GM10266 (cell line): ENCODE data around the gene DDX1.

Experiments used
- DNase-seq: peaks from one replicate; pipeline ENCODE4 v3.0.0; 2012; ENCODE audit errors: extremely low spot score
- TF ChIP-seq, protein P1 (sequence below): IDR thresholded peaks from 2 replicates; pipeline ENCODE4 v1.5.1; 2012; ENCODE audit warnings: mild to moderate bottlenecking, low read depth; ENCODE audit not compliant: control insufficient read depth, insufficient read depth; ENCODE audit errors: missing control alignments

Gene DDX1

DNA sequence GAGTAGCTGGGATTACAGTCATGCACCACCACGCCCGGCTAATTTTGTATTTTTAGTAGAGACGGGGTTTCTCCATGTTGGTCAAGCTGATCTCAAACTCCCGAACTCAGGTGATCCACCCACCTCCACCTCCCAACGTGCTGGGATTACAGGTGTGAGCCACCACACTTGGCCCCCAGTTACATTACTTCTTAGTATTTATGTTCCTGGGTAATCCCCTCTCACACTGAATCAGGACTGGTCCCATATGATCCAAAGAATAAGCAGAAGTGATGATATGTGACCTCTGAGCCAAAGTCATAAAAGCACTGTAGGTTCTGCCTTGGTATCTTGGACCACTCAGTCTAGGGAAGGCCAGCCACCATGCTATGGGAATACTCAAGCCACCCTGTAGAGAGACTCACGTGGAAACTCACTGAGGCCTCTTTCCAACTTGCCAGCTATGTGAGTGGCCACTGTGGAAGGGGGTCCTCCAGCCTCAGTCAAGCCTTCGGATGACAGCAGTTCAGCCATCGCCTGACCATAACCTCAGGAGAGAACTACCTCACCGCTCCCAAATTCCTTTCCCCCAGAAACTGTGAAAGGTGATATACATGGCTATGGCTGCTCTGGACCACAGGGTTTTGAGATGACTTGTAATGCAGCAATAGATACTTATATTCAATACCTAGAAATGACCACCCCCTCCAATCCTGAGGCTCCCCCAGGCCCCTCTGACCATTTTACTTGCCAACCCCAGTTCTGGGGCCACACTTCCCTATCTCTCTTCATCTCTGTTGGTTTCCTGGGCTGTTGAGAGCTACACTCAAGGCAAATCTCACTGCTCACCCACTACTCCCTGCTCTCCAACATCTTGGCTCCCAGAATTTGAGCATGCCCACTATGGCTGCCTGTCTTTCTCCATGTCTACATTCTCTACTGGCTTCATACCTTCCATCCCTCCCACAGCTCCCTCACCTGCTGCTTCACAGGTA lies 80.5 kb downstream of the DDX1 start:
- DNase-seq: no peak
- TF ChIP-seq, protein P1, sequence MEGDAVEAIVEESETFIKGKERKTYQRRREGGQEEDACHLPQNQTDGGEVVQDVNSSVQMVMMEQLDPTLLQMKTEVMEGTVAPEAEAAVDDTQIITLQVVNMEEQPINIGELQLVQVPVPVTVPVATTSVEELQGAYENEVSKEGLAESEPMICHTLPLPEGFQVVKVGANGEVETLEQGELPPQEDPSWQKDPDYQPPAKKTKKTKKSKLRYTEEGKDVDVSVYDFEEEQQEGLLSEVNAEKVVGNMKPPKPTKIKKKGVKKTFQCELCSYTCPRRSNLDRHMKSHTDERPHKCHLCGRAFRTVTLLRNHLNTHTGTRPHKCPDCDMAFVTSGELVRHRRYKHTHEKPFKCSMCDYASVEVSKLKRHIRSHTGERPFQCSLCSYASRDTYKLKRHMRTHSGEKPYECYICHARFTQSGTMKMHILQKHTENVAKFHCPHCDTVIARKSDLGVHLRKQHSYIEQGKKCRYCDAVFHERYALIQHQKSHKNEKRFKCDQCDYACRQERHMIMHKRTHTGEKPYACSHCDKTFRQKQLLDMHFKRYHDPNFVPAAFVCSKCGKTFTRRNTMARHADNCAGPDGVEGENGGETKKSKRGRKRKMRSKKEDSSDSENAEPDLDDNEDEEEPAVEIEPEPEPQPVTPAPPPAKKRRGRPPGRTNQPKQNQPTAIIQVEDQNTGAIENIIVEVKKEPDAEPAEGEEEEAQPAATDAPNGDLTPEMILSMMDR: no peak

DNA sequence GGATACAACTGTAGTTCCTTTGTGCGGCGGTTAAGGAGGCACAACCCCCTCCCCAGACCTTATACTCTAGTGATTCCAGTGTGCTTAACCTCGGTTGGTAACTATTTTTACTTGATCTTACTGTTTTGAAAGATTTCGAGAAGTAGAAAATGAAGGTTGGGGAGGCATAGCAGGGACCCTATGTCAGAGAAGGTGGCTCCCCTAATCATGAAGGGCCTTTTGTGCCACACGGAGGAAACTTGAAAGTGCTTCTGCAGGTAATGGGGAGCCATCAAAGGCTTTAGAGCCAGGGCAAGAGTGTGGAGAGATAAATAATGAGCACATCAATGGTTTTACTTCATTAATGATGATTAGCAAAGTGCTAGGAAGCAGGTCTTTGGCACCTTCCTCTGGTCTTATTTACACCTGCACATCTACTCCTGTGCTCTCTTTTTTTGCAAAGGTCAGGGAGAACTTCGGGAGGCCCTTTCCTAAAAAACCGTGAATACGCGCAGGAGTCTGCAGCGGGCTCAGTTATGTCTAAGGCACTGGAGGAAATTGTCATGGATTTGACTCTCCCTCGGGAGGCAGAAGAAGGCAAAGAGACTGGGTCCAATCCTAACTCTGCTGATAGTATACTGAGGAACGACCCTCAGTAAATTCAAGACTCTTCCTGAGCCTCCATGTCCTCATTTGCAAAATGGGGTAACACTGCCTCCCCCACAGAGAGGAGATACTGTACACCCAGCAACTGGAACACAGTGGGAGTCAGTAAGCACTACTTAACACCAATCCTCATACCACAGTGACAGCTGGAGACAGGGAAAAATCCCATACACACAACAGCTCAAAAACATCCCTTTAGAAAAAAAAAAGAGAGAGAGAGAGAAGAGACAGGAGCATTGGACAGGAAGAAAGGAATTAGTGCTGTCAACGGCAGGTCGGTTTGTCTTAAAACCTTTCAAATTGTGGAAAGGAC lies 81.6 kb downstream of the DDX1 start:
- no peak for DNase-seq
- TF ChIP-seq, protein P1: no peak

DNA sequence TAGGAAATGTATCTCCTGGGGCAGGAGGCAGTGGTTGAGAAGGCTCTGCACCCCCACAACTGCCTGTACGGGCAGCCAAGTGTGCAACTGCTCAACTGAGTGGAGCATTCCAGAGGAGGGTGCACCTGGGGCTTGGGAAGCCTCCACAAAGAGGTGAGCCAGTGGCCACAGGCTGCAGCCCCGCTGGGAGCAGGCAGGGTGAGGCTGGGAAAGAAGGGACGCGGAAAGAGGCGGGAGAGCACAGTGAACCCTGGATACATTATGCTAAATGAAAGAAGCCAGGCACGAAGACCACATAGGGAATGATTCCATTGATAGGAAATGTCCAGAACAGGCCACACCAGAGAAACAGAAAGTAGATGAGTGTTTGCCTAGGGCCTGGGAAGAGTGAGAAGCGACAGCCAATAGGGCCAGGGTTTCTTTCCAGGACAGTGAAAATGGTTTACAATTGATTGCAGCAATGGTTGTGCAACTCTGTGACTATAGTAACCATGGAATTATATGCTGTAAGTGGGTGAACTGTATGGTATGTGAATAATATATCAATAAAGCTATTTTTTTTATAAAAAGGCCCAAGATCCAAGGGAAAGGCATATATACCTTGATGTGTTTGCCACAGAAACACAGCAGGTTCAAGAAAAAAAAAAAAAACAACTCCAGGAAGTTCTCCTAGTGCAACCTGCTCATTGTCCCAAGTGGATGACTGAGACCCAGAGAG lies 82.4 kb downstream of the DDX1 start:
- DNase-seq: no peak
- TF ChIP-seq, protein P1: no peak

DNA sequence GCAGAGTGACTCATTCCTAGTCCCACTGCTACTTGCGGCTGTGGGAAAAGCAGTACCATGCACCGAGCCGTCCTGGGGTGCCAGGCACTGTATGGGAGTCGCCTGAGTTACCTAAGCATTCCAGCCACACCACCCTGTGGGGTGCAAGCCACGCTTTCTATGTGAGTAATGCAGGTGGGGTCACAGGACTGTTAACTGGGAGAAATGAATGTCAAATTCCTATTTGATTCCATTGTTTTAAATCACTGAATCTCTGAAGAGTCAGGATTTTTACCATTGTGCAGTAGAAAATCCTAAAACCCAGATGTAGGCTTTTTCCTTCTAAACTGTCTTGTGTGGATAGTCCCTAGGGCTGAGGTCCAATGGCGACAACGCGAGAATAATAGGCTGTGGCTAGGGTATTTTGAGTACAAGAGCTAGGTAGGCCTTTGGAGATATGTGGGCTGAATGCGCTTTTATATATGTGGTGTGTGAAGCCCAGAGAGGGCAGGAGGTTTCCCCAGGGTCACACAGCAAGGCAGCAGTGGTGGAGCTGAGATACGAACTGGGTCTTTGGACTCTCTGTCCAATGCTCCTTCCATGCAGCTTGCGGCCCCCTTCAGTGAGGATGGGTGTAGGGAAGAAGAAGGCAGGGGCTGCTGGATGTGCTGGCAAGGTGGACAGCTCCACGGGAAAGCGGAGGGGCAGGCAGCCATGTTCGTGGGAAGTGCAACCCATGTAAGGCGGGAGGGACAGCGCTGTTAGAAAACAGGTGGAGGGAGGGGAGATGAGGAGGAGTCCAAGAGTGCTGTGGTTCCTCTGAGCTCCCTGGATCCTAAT lies 83.2 kb downstream of the DDX1 start:
- TF ChIP-seq, protein P1: no peak
- DNase-seq: no peak

DNA sequence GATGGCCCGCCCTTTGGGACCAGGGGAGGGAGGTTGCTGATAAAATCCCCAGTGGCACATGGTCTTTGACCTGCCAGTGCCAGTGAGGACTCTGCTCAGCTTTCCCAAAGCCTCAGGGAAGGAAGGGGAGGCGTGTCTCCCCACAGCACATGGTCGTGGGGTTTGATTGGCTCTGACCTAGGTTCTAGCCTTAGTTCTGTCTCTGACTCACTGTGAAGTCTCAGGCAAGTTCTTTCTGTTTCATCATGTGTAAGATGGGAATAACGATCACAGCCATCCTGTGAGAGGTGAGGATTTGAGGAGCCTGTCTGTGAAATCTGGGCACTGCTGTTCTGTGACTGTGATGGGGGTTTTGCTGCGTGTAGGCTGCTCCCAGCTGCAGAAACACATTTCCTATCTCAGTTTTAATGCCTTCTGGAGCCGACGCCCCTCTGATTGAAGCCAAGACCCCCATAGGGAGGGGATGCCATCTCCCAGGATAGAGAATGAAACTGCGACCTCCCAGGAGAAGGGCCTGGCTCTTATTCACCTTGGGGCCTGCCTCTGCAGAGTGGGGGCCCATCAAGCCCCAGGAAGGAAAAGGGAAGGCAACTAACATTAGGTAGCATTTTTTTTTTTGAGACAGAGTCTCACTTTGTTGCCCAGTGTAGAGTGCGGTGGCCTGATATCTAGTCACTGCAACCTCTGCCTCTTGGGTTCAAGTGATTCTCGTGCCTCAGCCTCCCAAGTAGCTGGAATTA lies 84.0 kb downstream of the DDX1 start:
- TF ChIP-seq, protein P1: no peak
- no peak for DNase-seq
